HEK293 (cell line): ENCODE measurements around the gene SRRM1.

Source experiments
- BCL11B ChIP-seq: fragments of 450-650 bp; formaldehyde crosslinking; IDR thresholded peaks from 2 replicates; pipeline ENCODE4 v1.5.1; 2016; ENCODE audit warnings: low read depth, missing biosample characterization, missing genetic modification characterization
- CTCF ChIP-seq: fragments of 450-650 bp; formaldehyde crosslinking; IDR thresholded peaks from 2 replicates; pipeline ENCODE4 v1.5.1; 2016; ENCODE audit warnings: missing biosample characterization, missing genetic modification characterization
- HOXA7 ChIP-seq: sonication (generic); formaldehyde crosslinking; IDR thresholded peaks from 2 replicates; pipeline ENCODE4 v1.8.1; 2022; ENCODE audit warnings: missing genetic modification reagents, borderline replicate concordance
- KLF10 ChIP-seq: fragments of 450-650 bp; IDR thresholded peaks from 2 replicates; pipeline ENCODE4 v1.5.1; 2018; ENCODE audit warnings: missing biosample characterization, mild to moderate bottlenecking, missing genetic modification characterization
- OSR2 ChIP-seq: fragments of 450-650 bp; formaldehyde crosslinking; IDR thresholded peaks from 2 replicates; pipeline ENCODE4 v1.5.1; 2016; ENCODE audit warnings: missing biosample characterization, missing genetic modification characterization
- ZNF513 ChIP-seq: fragments of 450-650 bp; IDR thresholded peaks from 2 replicates; pipeline ENCODE4 v1.5.1; 2018; ENCODE audit warnings: missing biosample characterization, missing genetic modification characterization
- ZNF670 ChIP-seq: fragments of 450-650 bp; formaldehyde crosslinking; IDR thresholded peaks from 2 replicates; pipeline ENCODE4 v1.5.1; 2016; ENCODE audit warnings: missing biosample characterization, missing genetic modification characterization, low read depth
- TF ChIP-seq, protein P1 (sequence below): fragments of 450-650 bp; formaldehyde crosslinking; IDR thresholded peaks from 2 replicates; pipeline ENCODE4 v1.5.1; 2016; ENCODE audit warnings: missing biosample characterization, missing genetic modification characterization

DNA sequence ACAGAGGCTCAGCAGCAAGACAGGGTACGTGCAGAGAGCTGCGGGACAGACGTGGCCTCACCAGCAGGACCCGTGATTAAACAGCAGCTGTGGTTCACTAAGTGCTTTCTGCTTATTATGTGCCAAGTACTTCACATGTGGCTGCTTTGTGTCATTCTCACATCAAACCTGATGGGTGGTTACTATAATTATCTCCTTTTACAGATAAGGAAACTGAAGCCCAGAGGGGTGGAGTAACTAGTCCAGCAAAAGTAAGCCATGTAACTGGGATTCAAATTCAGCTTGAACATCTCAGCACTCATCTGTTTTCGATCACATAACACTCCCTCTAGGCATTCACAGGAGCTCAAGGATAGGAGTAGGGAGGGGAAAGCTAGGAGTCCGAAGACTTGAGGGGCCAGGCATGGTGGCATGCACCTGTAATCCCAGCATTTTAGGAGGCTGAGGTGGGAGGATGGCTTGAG is 51.3 kb downstream of the SRRM1 start:
- no peak for TF ChIP-seq CTCF (tag by site-specific recombination)
- 0 out of 2 replicates have a peak, but pooled peaks have one; percentile 36 for TF ChIP-seq KLF10
- TF ChIP-seq, protein P1, sequence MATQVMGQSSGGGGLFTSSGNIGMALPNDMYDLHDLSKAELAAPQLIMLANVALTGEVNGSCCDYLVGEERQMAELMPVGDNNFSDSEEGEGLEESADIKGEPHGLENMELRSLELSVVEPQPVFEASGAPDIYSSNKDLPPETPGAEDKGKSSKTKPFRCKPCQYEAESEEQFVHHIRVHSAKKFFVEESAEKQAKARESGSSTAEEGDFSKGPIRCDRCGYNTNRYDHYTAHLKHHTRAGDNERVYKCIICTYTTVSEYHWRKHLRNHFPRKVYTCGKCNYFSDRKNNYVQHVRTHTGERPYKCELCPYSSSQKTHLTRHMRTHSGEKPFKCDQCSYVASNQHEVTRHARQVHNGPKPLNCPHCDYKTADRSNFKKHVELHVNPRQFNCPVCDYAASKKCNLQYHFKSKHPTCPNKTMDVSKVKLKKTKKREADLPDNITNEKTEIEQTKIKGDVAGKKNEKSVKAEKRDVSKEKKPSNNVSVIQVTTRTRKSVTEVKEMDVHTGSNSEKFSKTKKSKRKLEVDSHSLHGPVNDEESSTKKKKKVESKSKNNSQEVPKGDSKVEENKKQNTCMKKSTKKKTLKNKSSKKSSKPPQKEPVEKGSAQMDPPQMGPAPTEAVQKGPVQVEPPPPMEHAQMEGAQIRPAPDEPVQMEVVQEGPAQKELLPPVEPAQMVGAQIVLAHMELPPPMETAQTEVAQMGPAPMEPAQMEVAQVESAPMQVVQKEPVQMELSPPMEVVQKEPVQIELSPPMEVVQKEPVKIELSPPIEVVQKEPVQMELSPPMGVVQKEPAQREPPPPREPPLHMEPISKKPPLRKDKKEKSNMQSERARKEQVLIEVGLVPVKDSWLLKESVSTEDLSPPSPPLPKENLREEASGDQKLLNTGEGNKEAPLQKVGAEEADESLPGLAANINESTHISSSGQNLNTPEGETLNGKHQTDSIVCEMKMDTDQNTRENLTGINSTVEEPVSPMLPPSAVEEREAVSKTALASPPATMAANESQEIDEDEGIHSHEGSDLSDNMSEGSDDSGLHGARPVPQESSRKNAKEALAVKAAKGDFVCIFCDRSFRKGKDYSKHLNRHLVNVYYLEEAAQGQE = no peak
- TF ChIP-seq ZNF670 (tag by site-specific recombination) = no peak
- TF ChIP-seq OSR2 (tag by site-specific recombination) = peak; percentile 100
- TF ChIP-seq BCL11B = no peak
- no peak for TF ChIP-seq ZNF513 (tag by site-specific recombination)
- TF ChIP-seq HOXA7 = no peak
